ENCODE measurements around the gene EGLN2. TPM values are rescaled to one million over a fixed set of nuclear protein-coding genes. Genes with fewer than 3 reads are reported as not detected.

EGLN2 gene
- total RNA-seq, 1 donor from 2014 or later: 65.5 TPM

- peak; percentile 80 for DNase-seq
- ATAC-seq: peak; percentile 12
- intact Hi-C loops (cut with micrococcal nuclease): no loop called here
Observed at GRCh38 chr19:40799558-40800338, 757 bp downstream of the EGLN2 start.

- no peak for DNase-seq
- intact Hi-C loops (cut with micrococcal nuclease): no loop called here
- ATAC-seq: no peak
Observed at GRCh38 chr19:40800339-40800996, 1.5 kb downstream of the EGLN2 start.

GRCh38 chr19:40800997-40801377 is 2.0 kb downstream of the EGLN2 start:
- DNase-seq: no peak
- intact Hi-C loops (cut with micrococcal nuclease): no loop called here

GRCh38 chr19:40801426-40802299 is 2.7 kb downstream of the EGLN2 start:
- DNase-seq (no peak), ATAC-seq (no peak)
- intact Hi-C loops (cut with micrococcal nuclease): no loop called here

More at GRCh38 chr19:40800997-40801377, 2.0 kb downstream of the EGLN2 start:
- no peak for ATAC-seq

- DNase-seq: peak; percentile 89
- intact Hi-C loops (cut with micrococcal nuclease): no loop called here
- ATAC-seq: peak; percentile 36
Observed at GRCh38 chr19:40802300-40803169, 3.5 kb downstream of the EGLN2 start.

GRCh38 chr19:40803170-40803856 is 4.3 kb downstream of the EGLN2 start:
- no peak for ATAC-seq
- DNase-seq: no peak
- intact Hi-C loops (cut with micrococcal nuclease): no loop called here

GRCh38 chr19:40803857-40804782 is 5.1 kb downstream of the EGLN2 start:
- intact Hi-C loops (cut with micrococcal nuclease): no loop called here
- DNase-seq (peak; percentile 60), ATAC-seq (peak; percentile 0)

- peak; percentile 67 for DNase-seq
- ATAC-seq: peak; percentile 11
- intact Hi-C loops (cut with micrococcal nuclease): no loop called here
Observed at GRCh38 chr19:40804783-40805242, 5.8 kb downstream of the EGLN2 start.

GRCh38 chr19:40805258-40805868 is 6.4 kb downstream of the EGLN2 start:
- peak; percentile 18 for ATAC-seq

GRCh38 chr19:40806423-40807146 is 7.6 kb downstream of the EGLN2 start:
- ATAC-seq: peak; percentile 19
- peak; percentile 84 for DNase-seq
- intact Hi-C loops (cut with micrococcal nuclease): no loop called here

More at GRCh38 chr19:40805258-40805868, 6.4 kb downstream of the EGLN2 start:
- peak; percentile 61 for DNase-seq
- intact Hi-C loops (cut with micrococcal nuclease): no loop called here

- ATAC-seq (no peak), DNase-seq (no peak)
- intact Hi-C loops (cut with micrococcal nuclease): no loop called here
Observed at GRCh38 chr19:40807147-40808020, 8.4 kb downstream of the EGLN2 start.

- intact Hi-C loops (cut with micrococcal nuclease): no loop called here
- DNase-seq: no peak
Observed at GRCh38 chr19:40808021-40808325, 9.0 kb downstream of the EGLN2 start.

GRCh38 chr19:40808497-40808896 is 9.5 kb downstream of the EGLN2 start:
- no peak for ATAC-seq
- intact Hi-C loops (cut with micrococcal nuclease): no loop called here
- DNase-seq: no peak

More at GRCh38 chr19:40808021-40808325, 9.0 kb downstream of the EGLN2 start:
- ATAC-seq: no peak

GRCh38 chr19:40809358-40810086 is 10.5 kb downstream of the EGLN2 start:
- ATAC-seq (no peak), DNase-seq (no peak)
- intact Hi-C loops (cut with micrococcal nuclease): no loop called here

GRCh38 chr19:40810160-40810559 is 11.2 kb downstream of the EGLN2 start:
- intact Hi-C loops (cut with micrococcal nuclease): no loop called here
- DNase-seq: no peak
- no peak for ATAC-seq

All from left ventricle myocardium superior (tissue), 1 donor.